Tibial artery (tissue), 4 donors: ENCODE results near the gene ARHGEF33.
A peak's percentile ranks its signal among the peaks of the same experiment; 100 is the strongest.

ENCODE experiments used
- DNase-seq, 2 donors: peaks; one replicate each; pipeline ENCODE4 v3.0.0-alpha.2; 2019
- H3K27ac ChIP-seq, 2 donors: fragments of 200-600 bp; sonication (generic) in 1 of 2; 1 replicate in 1 of 2; 2 replicates in 1 of 2; pipeline ENCODE4 v1.5.1; 2018 to 2019; ENCODE audit warnings: mild to moderate bottlenecking in 1 of 2
- H3K27me3 ChIP-seq, 2 donors: fragments of 200-600 bp; sonication (generic) in 1 of 2; one replicate each; pipeline versions ENCODE4 v1.5.1 to v1.6.0; 2016 to 2019
- H3K36me3 ChIP-seq, 3 donors: fragments of 200-600 bp; sonication (generic) in 2 of 3; one replicate each; pipeline ENCODE4 v1.5.1; 2016 to 2019; ENCODE audit warnings: mild to moderate bottlenecking in 2 of 3
- H3K4me1 ChIP-seq, 4 donors: fragments of 200-600 bp; sonication (generic) in 2 of 4; 1 replicate in 3 of 4; 2 replicates in 1 of 4; pipeline ENCODE4 v1.5.1; 2016 to 2019
- H3K4me3 ChIP-seq, 2 donors: fragments of 200-600 bp; sonication (generic) in 1 of 2; 1 replicate in 1 of 2; 2 replicates in 1 of 2; pipeline ENCODE4 v1.5.1; 2018 to 2019; ENCODE audit warnings: mild to moderate bottlenecking in 2 of 2
- H3K9me3 ChIP-seq, 3 donors: fragments of 200-600 bp; sonication (generic) in 1 of 3; one replicate each; pipeline ENCODE4 v1.5.1; 2016 to 2019
- intact Hi-C: fragments of 100-400 bp; cut with DNase I; formaldehyde crosslinking; loops from one replicate; pipeline ENCODE4 v1.15.0; 2023; ENCODE audit warnings: low total_unique reads
- TF ChIP-seq, protein P1 (sequence below), 2 experiments: fragments of 200-600 bp in 1 of 2; fragments of 450-650 bp in 1 of 2; IDR thresholded peaks; one replicate each; pipeline ENCODE4 v1.5.1; 2017 to 2019; ENCODE audit warnings: antibody characterized with exemption in 2 of 2, mild to moderate bottlenecking in 1 of 2, moderate library complexity in 1 of 2

Gene ARHGEF33

DNA sequence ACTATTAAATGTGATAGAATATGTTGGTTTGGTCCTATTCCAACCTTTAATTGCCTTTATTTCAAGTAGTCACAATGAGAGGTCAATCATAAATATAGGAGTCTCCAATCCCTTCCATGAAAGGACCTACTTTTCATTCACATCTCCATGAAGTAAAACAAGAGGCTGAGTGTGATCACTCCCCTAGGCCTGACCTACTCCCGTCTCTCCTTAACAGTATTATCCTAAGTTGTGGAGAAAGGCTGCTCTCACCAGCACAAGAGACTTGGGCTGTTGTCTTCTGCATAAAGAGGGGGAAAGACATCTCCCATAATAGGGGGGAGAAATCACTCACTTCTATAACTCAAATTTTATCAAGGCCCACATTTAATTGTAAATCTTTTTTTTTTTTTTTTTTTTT lies 125.7 kb downstream of the ARHGEF33 start:
- no peaks in the 10 kb centered on the region for H3K9me3 ChIP-seq

DNA sequence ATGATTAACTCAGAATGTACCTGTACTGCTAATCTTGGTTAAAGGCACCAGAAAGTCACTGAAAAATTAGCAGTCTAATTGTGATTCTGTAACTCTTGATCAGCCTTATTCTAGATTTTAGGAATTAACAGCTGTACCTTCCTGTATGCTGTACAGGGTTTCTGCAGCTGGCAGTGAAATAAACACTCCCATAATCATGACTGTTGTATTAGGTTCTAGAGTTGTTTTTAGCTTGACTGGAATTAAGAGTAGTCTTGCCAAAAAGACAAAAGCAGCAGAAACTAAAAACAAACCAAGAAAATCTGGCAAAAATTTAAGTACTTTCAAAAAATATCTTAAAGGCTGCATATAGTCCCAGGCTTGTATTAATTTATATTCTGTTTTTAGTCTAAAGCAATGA lies 127.7 kb downstream of the ARHGEF33 start:
- H3K9me3 ChIP-seq, result no peaks in the 10 kb centered on the region
- peak overlapping the region; percentile 32 to 45 for H3K27ac ChIP-seq
- peaks cover 0 to 62% (median 20%) of the 10 kb centered on the region in 4 donors for H3K4me1 ChIP-seq
- DNase-seq, result no peak
- intact Hi-C loops, result no loop called here
- TF ChIP-seq, protein P1, sequence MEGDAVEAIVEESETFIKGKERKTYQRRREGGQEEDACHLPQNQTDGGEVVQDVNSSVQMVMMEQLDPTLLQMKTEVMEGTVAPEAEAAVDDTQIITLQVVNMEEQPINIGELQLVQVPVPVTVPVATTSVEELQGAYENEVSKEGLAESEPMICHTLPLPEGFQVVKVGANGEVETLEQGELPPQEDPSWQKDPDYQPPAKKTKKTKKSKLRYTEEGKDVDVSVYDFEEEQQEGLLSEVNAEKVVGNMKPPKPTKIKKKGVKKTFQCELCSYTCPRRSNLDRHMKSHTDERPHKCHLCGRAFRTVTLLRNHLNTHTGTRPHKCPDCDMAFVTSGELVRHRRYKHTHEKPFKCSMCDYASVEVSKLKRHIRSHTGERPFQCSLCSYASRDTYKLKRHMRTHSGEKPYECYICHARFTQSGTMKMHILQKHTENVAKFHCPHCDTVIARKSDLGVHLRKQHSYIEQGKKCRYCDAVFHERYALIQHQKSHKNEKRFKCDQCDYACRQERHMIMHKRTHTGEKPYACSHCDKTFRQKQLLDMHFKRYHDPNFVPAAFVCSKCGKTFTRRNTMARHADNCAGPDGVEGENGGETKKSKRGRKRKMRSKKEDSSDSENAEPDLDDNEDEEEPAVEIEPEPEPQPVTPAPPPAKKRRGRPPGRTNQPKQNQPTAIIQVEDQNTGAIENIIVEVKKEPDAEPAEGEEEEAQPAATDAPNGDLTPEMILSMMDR (IDR thresholded peaks at IDR 0.05), result no peak
- no peak overlapping the region for H3K4me3 ChIP-seq
- H3K27me3 ChIP-seq, result no peaks in the 10 kb centered on the region
- peaks cover 13 to 16% (median 15%) of the 10 kb centered on the region in 3 donors for H3K36me3 ChIP-seq

More for the DNA sequence above, 125.7 kb downstream of the ARHGEF33 start:
- TF ChIP-seq, protein P1 (IDR thresholded peaks at IDR 0.05), result no peak
- Histone ChIP-seq H3K4me3 (no peak overlapping the region), H3K4me1 (peaks cover 0 to 51% (median 12%) of the 10 kb centered on the region in 4 donors), H3K36me3 (peaks cover 20 to 32% (median 23%) of the 10 kb centered on the region in 3 donors), H3K27ac (no peak overlapping the region), H3K27me3 (no peaks in the 10 kb centered on the region)
- intact Hi-C loops, result no loop called here
- no peak for DNase-seq

DNA sequence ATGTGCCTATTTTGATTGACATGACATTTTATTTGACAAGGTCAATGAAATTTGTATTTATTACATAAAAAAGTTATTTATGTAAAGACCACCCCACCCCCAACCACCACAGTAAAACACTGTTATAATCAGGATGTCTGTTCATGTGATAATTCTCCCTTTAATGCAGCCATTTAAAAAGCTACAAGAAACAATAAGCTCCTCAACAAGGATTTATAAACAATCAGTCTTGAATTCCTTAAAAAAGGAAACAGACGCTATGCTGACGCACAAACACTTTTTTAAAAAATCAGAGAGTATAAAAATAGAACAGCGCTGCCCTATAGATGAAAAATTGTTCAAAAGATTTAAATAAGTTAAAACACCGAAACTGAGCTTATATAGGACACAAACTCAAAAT lies 129.0 kb downstream of the ARHGEF33 start:
- no peak for DNase-seq
- Histone ChIP-seq H3K27ac (no peak overlapping the region), H3K9me3 (no peaks in the 10 kb centered on the region), H3K36me3 (peaks cover under 1 to 9% (median 2%) of the 10 kb centered on the region in 3 donors), H3K4me1 (peaks cover 0 to 75% (median 23%) of the 10 kb centered on the region in 4 donors), H3K27me3 (no peaks in the 10 kb centered on the region), H3K4me3 (no peak overlapping the region)
- intact Hi-C loops, result no loop called here
- TF ChIP-seq, protein P1 (IDR thresholded peaks at IDR 0.05), result no peak

DNA sequence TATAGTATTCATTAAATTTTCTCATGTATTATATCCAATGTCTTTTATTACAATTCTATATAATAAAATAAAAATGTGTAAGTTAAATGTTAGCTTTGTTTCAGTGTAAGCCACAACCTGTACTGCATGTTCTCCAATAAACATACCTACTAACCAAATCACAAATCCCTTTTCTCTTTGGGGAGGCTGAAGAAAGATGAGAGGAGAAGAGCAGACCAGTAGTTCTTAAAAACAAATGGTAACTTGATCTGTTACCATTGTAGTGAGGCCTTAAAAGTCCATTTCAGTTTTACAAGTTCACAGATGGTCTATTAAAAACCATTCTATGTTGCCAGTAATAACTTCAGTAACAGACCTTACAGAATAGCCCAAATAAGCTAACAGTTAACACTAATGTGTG lies 130.7 kb downstream of the ARHGEF33 start:
- TF ChIP-seq, protein P1 (IDR thresholded peaks at IDR 0.05), result no peak
- intact Hi-C loops, result no loop called here
- Histone ChIP-seq H3K36me3 (peaks cover 0 to 7% (median 0%) of the 10 kb centered on the region in 3 donors), H3K27me3 (no peaks in the 10 kb centered on the region), H3K4me1 (peaks cover 0 to 82% (median 23%) of the 10 kb centered on the region in 4 donors), H3K4me3 (no peak overlapping the region), H3K27ac (peak overlapping the region; percentile 10 to 42), H3K9me3 (no peaks in the 10 kb centered on the region)
- no peak for DNase-seq

DNA sequence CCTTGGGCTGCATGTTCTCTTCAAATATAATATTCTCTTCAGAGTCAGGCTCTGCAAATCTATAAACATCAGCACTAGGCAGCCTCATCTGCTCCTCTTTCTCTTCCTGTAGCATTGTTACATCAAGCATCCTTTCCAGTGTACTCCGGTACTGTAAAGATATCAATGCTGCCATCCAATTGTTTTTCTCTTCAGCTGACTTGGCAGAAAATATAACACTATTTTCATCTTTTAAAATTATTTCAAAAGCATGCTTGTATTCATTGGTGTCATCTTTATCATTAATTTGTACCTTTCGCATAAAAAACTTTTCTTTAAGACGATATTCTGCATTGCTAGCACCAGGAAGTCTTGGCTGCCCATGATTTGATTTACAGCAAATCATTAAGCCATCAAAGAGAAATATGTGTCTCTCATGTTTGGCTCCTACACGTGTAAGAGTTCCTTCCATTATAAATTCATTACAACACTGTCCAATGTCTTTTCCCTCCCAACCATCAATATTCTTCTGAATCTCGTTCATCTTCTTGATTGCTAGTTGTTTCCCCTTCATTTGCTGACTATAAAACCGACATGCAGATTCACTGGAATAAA lies 133.1 kb downstream of the ARHGEF33 start:
- Histone ChIP-seq H3K4me3 (no peak overlapping the region), H3K4me1 (peaks cover 0 to 59% (median 12%) of the 10 kb centered on the region in 4 donors), H3K27me3 (no peaks in the 10 kb centered on the region), H3K36me3 (peaks cover 0 to 7% (median 0%) of the 10 kb centered on the region in 3 donors), H3K9me3 (no peaks in the 10 kb centered on the region), H3K27ac (peak overlapping the region; percentile 20 to 42)
- TF ChIP-seq, protein P1 (IDR thresholded peaks at IDR 0.05), result no peak
- DNase-seq, result no peak
- intact Hi-C loops, result no loop called here
